Cardiac muscle cell (in vitro differentiated cells and primary cell): ENCODE data around the gene MAP2K7. TPM values are rescaled to one million over a fixed set of nuclear protein-coding genes. Genes with fewer than 3 reads are reported as not detected.

ENCODE experiments used
- DNase-seq, 2 donors: peaks; one replicate each; pipeline versions ENCODE4 v3.0.0 to v3.0.0-alpha.2; 2010 to 2017; ENCODE audit warnings: low read depth in 1 of 2, low spot score in 1 of 2
- H3K27ac ChIP-seq: fragments of 200-600 bp; sonication (generic); 2 replicates; pipeline ENCODE4 v1.5.1; 2016
- H3K27me3 ChIP-seq: fragments of 200-600 bp; sonication (generic); 2 replicates; pipeline ENCODE4 v1.6.0; 2016; ENCODE audit warnings: control low read depth
- H3K36me3 ChIP-seq: fragments of 200-600 bp; sonication (generic); 2 replicates; pipeline ENCODE4 v1.5.1; 2016; ENCODE audit warnings: control low read depth
- H3K4me1 ChIP-seq: fragments of 200-600 bp; sonication (generic); 2 replicates; pipeline ENCODE4 v1.8.1; 2017; ENCODE audit warnings: low read depth, mild to moderate bottlenecking, mixed run types
- H3K4me3 ChIP-seq: fragments of 200-600 bp; sonication (generic); 2 replicates; pipeline ENCODE4 v1.5.1; 2016; ENCODE audit warnings: mild to moderate bottlenecking
- H3K9me3 ChIP-seq: fragments of 200-600 bp; sonication (generic); 2 replicates; pipeline ENCODE4 v1.5.1; 2017; ENCODE audit warnings: low read depth, mild to moderate bottlenecking, control low read depth
- CTCF ChIP-seq: IDR thresholded peaks from 2 replicates; pipeline ENCODE4 v1.5.1; 2012; ENCODE audit warnings: low read depth, mild to moderate bottlenecking, low read length
- polyA plus RNA-seq: library from polyadenylated mRNA; unstranded; fragments of >200 nt; fragmentation: Nextera tagmentation; extraction: Ambion mirVana; gene quantifications from 2 replicates; pipeline ENCODE4 v1.2.1, GENCODE V29; 2016
- total RNA-seq: library from RNA; depleted of rRNA; stranded (reverse); fragments of >200 nt; gene quantifications from 2 replicates; pipeline ENCODE4 v1.2.3, GENCODE V29; 2016

MAP2K7 gene
- total and polyA plus RNA-seq, 2 experiments from 2014 or later: 12.4 to 24.1 TPM

DNA sequence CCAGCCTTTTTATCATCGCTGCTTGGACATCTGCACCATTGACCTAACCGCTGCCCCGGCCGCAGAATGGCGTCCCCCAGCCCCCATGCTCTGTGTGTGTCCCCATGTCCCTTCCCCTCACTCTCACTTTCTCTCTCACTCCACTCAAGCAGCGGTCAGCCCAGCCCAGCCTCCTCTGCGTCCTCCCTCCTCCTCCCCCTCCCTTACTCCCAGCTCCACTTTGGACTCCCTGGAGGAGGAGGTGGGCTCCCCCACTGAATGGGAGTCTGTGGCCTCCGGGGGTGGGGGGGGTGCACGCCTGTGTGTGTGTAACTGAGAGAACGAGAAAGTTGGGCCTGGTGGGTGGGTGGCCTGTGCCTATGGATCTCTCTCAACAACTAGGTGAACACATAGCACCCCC is 2.2 kb downstream of the MAP2K7 start:
- H3K4me3 ChIP-seq: no peak overlapping the region
- H3K36me3 ChIP-seq: peaks cover 3% of the 10 kb centered on the region
- TF ChIP-seq CTCF: no peak
- no peak overlapping the region for H3K27ac ChIP-seq
- H3K9me3 ChIP-seq: no peaks in the 10 kb centered on the region
- H3K27me3 ChIP-seq: no peaks in the 10 kb centered on the region
- peaks cover 14% of the 10 kb centered on the region for H3K4me1 ChIP-seq
- no peak for DNase-seq

GRCh38 chr19:7907122-7907521 is 3.4 kb downstream of the MAP2K7 start:
- Histone ChIP-seq H3K27ac (no peak overlapping the region), H3K36me3 (peaks cover 16% of the 10 kb centered on the region), H3K27me3 (no peaks in the 10 kb centered on the region), H3K4me1 (peaks cover 14% of the 10 kb centered on the region), H3K4me3 (no peak overlapping the region), H3K9me3 (no peaks in the 10 kb centered on the region)
- DNase-seq: no peak
- TF ChIP-seq CTCF: no peak

DNA sequence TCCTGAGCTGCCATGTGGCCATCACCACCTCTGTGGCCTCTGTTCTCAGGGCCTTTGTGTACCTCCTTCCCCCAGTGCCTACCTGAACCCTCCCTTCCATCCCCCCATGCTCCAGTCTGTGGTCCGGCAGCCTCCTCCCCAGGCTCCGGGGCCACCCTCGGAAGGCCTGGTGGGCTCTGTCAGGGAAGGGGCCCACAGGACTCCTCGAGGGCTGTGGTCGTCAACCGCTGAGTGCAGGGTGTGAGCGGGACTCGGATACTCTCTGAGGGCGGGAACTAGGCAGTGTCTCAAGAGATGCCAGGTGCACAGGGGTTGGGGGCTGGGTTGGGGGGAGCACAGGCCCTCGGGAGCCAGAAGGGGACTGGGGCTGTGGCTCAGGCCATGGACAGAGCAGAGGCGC is 3.9 kb downstream of the MAP2K7 start:
- no peaks in the 10 kb centered on the region for H3K9me3 ChIP-seq
- peaks cover 14% of the 10 kb centered on the region for H3K4me1 ChIP-seq
- no peak overlapping the region for H3K27ac ChIP-seq
- DNase-seq: no peak
- TF ChIP-seq CTCF: no peak
- no peak overlapping the region for H3K4me3 ChIP-seq
- peaks cover 20% of the 10 kb centered on the region for H3K36me3 ChIP-seq
- no peaks in the 10 kb centered on the region for H3K27me3 ChIP-seq

GRCh38 chr19:7908078-7908699 is 4.5 kb downstream of the MAP2K7 start:
- Histone ChIP-seq H3K27ac (no peak overlapping the region), H3K27me3 (no peaks in the 10 kb centered on the region), H3K9me3 (no peaks in the 10 kb centered on the region), H3K4me1 (peaks cover 10% of the 10 kb centered on the region), H3K4me3 (no peak overlapping the region), H3K36me3 (peaks cover 21% of the 10 kb centered on the region)
- DNase-seq: no peak
- TF ChIP-seq CTCF: no peak

DNA sequence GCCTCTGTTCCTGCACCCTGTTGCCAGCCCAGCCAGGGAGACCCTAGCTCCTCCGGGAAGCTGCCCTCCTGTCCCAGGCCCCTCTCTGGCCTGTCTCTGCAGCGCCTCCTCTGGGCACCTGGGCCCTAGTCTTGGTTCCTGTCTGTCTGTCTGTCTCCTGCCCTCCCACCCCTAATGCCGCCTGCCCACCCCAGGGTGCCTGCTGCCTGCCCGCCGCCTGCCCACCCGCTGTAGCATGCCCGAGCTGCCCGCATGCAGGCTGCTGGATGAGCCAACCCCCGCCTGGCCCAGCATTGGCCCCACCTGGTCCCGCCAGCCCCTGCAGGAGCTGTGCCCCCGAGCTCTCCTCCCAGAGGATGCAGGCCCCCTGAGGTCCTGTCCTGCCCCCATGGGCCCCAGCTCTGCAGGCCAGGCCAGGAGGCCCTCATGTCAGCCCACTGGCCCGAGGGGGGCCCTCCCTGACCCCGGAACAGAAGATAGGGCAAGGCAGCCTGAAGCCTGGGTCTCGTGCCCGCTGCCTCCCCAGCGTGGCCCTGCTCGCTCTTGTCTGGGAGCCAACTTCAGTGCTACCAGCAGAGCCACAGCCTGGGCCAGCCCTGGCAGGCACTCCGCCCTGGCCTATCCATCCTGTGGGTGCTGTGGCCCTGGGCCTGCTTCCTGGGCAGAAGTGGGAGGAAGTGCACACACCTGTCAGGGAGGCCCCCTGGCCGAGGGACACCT is 5.2 kb downstream of the MAP2K7 start:
- Histone ChIP-seq H3K9me3 (no peaks in the 10 kb centered on the region), H3K27ac (no peak overlapping the region), H3K36me3 (peaks cover 21% of the 10 kb centered on the region), H3K4me1 (peaks cover 10% of the 10 kb centered on the region), H3K4me3 (no peak overlapping the region), H3K27me3 (peaks cover 2% of the 10 kb centered on the region)
- TF ChIP-seq CTCF: no peak
- DNase-seq: no peak
